GM08714 (cell line): ENCODE measurements around the gene PEAK3.

Experiments
- H3K4me3 ChIP-seq: fragments of 200-500 bp; sonication (Bioruptor generic); 2 replicates; pipeline ENCODE4 v1.5.1; 2014; ENCODE audit warnings: mild to moderate bottlenecking, low read length, inconsistent platforms
- ZNF274 ChIP-seq: IDR thresholded peaks from 2 replicates; pipeline ENCODE4 v1.6.1; 2012; ENCODE audit warnings: mild to moderate bottlenecking, low read depth, low read length

Gene PEAK3

GRCh38 chr19:2287585-2288337 is 5.8 kb upstream of the PEAK3 start:
- no peak for TF ChIP-seq ZNF274
- H3K4me3 ChIP-seq = no peak overlapping the region

GRCh38 chr19:2286402-2287140 is 4.6 kb upstream of the PEAK3 start:
- no peak for TF ChIP-seq ZNF274
- H3K4me3 ChIP-seq = no peak overlapping the region

GRCh38 chr19:2283835-2284507 is 2.0 kb upstream of the PEAK3 start:
- H3K4me3 ChIP-seq = no peak overlapping the region
- TF ChIP-seq ZNF274 = no peak

- TF ChIP-seq ZNF274 = no peak
- H3K4me3 ChIP-seq = no peak overlapping the region
Observed at GRCh38 chr19:2282862-2283237, 875 bp upstream of the PEAK3 start.

- H3K4me3 ChIP-seq = peak overlapping the region; percentile 15; the same call in 1 of the 2 replicates
Observed at GRCh38 chr19:2281265-2282061, 512 bp downstream of the PEAK3 start.

- TF ChIP-seq ZNF274 = no peak
Observed at GRCh38 chr19:2280633-2281264, 1.2 kb downstream of the PEAK3 start.

GRCh38 chr19:2278459-2279158 is 3.4 kb downstream of the PEAK3 start:
- no peak for TF ChIP-seq ZNF274

More at GRCh38 chr19:2280633-2281264, 1.2 kb downstream of the PEAK3 start:
- no peak overlapping the region for H3K4me3 ChIP-seq

GRCh38 chr19:2277138-2277537 is 4.8 kb downstream of the PEAK3 start:
- TF ChIP-seq ZNF274 = no peak

More at GRCh38 chr19:2278459-2279158, 3.4 kb downstream of the PEAK3 start:
- no peak overlapping the region for H3K4me3 ChIP-seq

GRCh38 chr19:2276429-2276986 is 5.5 kb downstream of the PEAK3 start:
- no peak for TF ChIP-seq ZNF274
- H3K4me3 ChIP-seq = no peak overlapping the region

More at GRCh38 chr19:2277138-2277537, 4.8 kb downstream of the PEAK3 start:
- no peak overlapping the region for H3K4me3 ChIP-seq

GRCh38 chr19:2275588-2276428 is 6.2 kb downstream of the PEAK3 start:
- TF ChIP-seq ZNF274 = no peak

GRCh38 chr19:2274931-2275535 is 6.9 kb downstream of the PEAK3 start:
- H3K4me3 ChIP-seq = no peak overlapping the region
- TF ChIP-seq ZNF274 = no peak

More at GRCh38 chr19:2275588-2276428, 6.2 kb downstream of the PEAK3 start:
- no peak overlapping the region for H3K4me3 ChIP-seq
